ENCODE results near the gene METRN. TPM values are rescaled to one million over a fixed set of nuclear protein-coding genes. Genes with fewer than 3 reads are reported as not detected.
"Not testable (repeated sequence)": the region's sequence is repeated elsewhere in the genome, so short reads cannot be mapped to it uniquely, and the experiment has no call there.

The METRN gene
- total and polyA plus RNA-seq, 4 donors, result 10.9 to 67.3 (median 41.5) TPM

DNA sequence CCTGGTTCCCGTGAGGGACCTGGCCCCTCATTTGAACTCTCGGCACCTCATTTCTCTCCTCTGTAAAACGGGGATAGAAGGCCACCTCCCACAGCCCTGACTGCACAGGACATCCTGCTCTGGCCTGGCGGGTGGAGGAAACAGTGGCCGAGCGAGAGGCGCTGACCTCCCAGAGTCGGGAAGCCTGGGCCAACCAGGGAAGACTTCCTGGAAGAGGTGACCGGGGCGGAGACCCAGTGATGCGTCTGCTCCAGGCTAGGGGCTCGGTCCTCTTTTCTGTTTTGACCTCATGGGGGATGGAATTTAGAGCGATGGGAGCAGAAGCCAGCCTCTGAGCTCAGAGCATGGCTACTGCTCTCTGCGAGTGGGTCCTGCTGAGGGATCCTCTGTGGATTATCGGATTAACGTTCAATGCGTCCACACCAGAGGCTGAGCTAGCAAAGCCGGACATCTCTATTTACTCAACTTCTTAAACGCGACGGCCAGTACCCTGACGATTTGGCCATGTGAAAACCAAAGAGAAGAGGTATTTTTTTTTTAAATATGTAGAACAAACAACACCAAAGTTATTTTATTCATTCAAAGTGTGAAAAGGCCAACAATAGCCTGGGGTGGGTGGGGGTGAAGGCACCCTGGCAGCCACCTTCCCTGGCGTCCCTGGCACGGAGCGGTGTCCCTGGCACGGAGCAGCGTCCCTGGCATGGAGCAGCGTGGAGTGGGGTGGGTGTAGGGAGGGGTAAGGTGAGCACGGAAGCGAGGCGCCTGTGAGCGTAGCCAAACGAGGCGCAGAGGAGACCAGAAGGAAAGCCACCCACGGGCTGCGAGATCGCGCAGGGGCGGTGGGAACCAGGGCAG, 36.5 kb downstream of the METRN start:
- H3K9me3 ChIP-seq (ENCODE audit: control insufficient read depth in 4 of 4, insufficient read depth in 3 of 4, low read length in 3 of 4), result peaks cover 0 to 2% (median 0%) of the 10 kb centered on the region in 4 donors
- no peak overlapping the region for H3K27ac ChIP-seq (ENCODE audit: low read depth in 1 of 2, low read length in 1 of 2)
- H3K9ac ChIP-seq (ENCODE audit: insufficient read depth in 1 of 2, low read length in 2 of 2), result no peak overlapping the region
- 60 to 84% methylated on average over 39 of the region's 39 CpGs for WGBS, 2 donors
- no peak for ATAC-seq (ENCODE audit: insufficient read depth, low FRiP score)
- no peak overlapping the region for H3K4me3 ChIP-seq
- no peaks in the 10 kb centered on the region for H3K36me3 ChIP-seq (ENCODE audit: control insufficient read depth in 4 of 4, insufficient read depth in 4 of 4, low read length in 4 of 4)
- no peaks in the 10 kb centered on the region for H3K27me3 ChIP-seq (ENCODE audit: control insufficient read depth in 3 of 3, insufficient read depth in 3 of 3, low read length in 2 of 3)
- peaks cover 0 to 3% (median 0%) of the 10 kb centered on the region in 5 donors for H3K4me1 ChIP-seq (ENCODE audit: control insufficient read depth in 5 of 5, insufficient read depth in 5 of 5, low read length in 5 of 5)
- DNase-seq, result no peak
- TF ChIP-seq, protein P1, sequence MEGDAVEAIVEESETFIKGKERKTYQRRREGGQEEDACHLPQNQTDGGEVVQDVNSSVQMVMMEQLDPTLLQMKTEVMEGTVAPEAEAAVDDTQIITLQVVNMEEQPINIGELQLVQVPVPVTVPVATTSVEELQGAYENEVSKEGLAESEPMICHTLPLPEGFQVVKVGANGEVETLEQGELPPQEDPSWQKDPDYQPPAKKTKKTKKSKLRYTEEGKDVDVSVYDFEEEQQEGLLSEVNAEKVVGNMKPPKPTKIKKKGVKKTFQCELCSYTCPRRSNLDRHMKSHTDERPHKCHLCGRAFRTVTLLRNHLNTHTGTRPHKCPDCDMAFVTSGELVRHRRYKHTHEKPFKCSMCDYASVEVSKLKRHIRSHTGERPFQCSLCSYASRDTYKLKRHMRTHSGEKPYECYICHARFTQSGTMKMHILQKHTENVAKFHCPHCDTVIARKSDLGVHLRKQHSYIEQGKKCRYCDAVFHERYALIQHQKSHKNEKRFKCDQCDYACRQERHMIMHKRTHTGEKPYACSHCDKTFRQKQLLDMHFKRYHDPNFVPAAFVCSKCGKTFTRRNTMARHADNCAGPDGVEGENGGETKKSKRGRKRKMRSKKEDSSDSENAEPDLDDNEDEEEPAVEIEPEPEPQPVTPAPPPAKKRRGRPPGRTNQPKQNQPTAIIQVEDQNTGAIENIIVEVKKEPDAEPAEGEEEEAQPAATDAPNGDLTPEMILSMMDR (IDR thresholded peaks at IDR 0.05; ENCODE audit: control extremely low read depth, extremely low read depth), result no peak

- Histone ChIP-seq H3K9me3 (ENCODE audit: control insufficient read depth in 4 of 4, insufficient read depth in 3 of 4, low read length in 3 of 4) (peaks cover 0 to 3% (median 0%) of the 10 kb centered on the region in 4 donors), H3K27me3 (ENCODE audit: control insufficient read depth in 3 of 3, insufficient read depth in 3 of 3, low read length in 2 of 3) (no peaks in the 10 kb centered on the region), H3K36me3 (ENCODE audit: control insufficient read depth in 4 of 4, insufficient read depth in 4 of 4, low read length in 4 of 4) (no peaks in the 10 kb centered on the region), H3K9ac (ENCODE audit: insufficient read depth in 1 of 2, low read length in 2 of 2) (no peak overlapping the region), H3K27ac (ENCODE audit: low read depth in 1 of 2, low read length in 1 of 2) (no peak overlapping the region), H3K4me1 (ENCODE audit: control insufficient read depth in 5 of 5, insufficient read depth in 5 of 5, low read length in 5 of 5) (peaks cover 0 to 3% (median 0%) of the 10 kb centered on the region in 5 donors), H3K4me3 (no peak overlapping the region)
- DNase-seq, result no peak
- ATAC-seq (ENCODE audit: insufficient read depth, low FRiP score), result no peak
- 49 to 65% methylated on average over 10 of the region's 10 CpGs for WGBS, 2 donors
- TF ChIP-seq, protein P1 (IDR thresholded peaks at IDR 0.05; ENCODE audit: control extremely low read depth, extremely low read depth), result no peak
Measured at GRCh38 chr16:752007-752312, 37.0 kb downstream of the METRN start.

GRCh38 chr16:754121-754607, 39.2 kb downstream of the METRN start:
- DNase-seq; H3K9me3 ChIP-seq (ENCODE audit: control insufficient read depth in 4 of 4, insufficient read depth in 3 of 4, low read length in 3 of 4); H3K4me1 ChIP-seq (ENCODE audit: control insufficient read depth in 5 of 5, insufficient read depth in 5 of 5, low read length in 5 of 5); ATAC-seq (ENCODE audit: insufficient read depth, low FRiP score); H3K27ac ChIP-seq (ENCODE audit: low read depth in 1 of 2, low read length in 1 of 2); H3K4me3 ChIP-seq; H3K36me3 ChIP-seq (ENCODE audit: control insufficient read depth in 4 of 4, insufficient read depth in 4 of 4, low read length in 4 of 4); H3K9ac ChIP-seq (ENCODE audit: insufficient read depth in 1 of 2, low read length in 2 of 2); H3K27me3 ChIP-seq (ENCODE audit: control insufficient read depth in 3 of 3, insufficient read depth in 3 of 3, low read length in 2 of 3): not testable (repeated sequence)
- 86 to 87% methylated on average over 11 of the region's 11 CpGs for WGBS, 2 donors

DNA sequence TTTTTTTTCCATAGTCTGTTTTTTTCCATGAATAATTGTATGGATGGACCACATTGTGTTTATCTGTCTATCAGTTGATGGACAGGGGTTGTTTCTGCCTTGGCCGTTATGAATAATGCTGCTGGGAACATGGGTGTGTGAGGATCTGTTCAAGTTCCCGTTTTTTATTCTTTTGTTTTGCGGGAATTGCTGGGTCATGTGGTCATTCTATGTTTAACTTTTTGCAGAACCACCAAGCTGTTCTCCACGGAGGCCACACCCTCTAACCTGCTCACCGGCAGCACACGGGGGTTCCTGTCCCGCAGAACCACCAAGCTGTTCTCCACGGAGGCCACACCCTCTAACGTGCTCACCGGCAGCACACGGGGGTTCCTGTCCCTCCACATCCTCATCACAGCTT, 39.7 kb downstream of the METRN start:
- DNase-seq (no peak), ATAC-seq (ENCODE audit: insufficient read depth, low FRiP score) (no peak)
- H3K4me1 ChIP-seq (ENCODE audit: control insufficient read depth in 5 of 5, insufficient read depth in 5 of 5, low read length in 5 of 5), result peaks cover 0 to 3% (median 0%) of the 10 kb centered on the region in 5 donors
- peaks cover 0 to 3% (median 0%) of the 10 kb centered on the region in 4 donors for H3K9me3 ChIP-seq (ENCODE audit: control insufficient read depth in 4 of 4, insufficient read depth in 3 of 4, low read length in 3 of 4)
- H3K9ac ChIP-seq (ENCODE audit: insufficient read depth in 1 of 2, low read length in 2 of 2), result no peak overlapping the region
- no peak overlapping the region for H3K27ac ChIP-seq (ENCODE audit: low read depth in 1 of 2, low read length in 1 of 2)
- no peaks in the 10 kb centered on the region for H3K36me3 ChIP-seq (ENCODE audit: control insufficient read depth in 4 of 4, insufficient read depth in 4 of 4, low read length in 4 of 4)
- 12 to 28% methylated on average over 11 of the region's 11 CpGs for WGBS, 2 donors
- TF ChIP-seq, protein P1 (IDR thresholded peaks at IDR 0.05; ENCODE audit: control extremely low read depth, extremely low read depth), result no peak
- no peaks in the 10 kb centered on the region for H3K27me3 ChIP-seq (ENCODE audit: control insufficient read depth in 3 of 3, insufficient read depth in 3 of 3, low read length in 2 of 3)
- H3K4me3 ChIP-seq, result no peak overlapping the region

Data from lung (tissue), 12 donors.